Esophagus muscularis mucosa (tissue), 3 donors: ENCODE results near the gene BPIFB6.
A peak's percentile ranks its signal among the peaks of the same experiment; 100 is the strongest.

ENCODE experiments used
- POLR2A ChIP-seq: fragments of 450-650 bp; IDR thresholded peaks from one replicate; pipeline ENCODE4 v1.6.1; 2017; ENCODE audit warnings: antibody characterized with exemption, moderate library complexity, mild to moderate bottlenecking, low read depth
- TF ChIP-seq, protein P1 (sequence below), 3 experiments: fragments of 200-600 bp in 2 of 3; fragments of 450-650 bp in 1 of 3; sonication (generic) in 2 of 3; IDR thresholded peaks; one replicate each; pipeline ENCODE4 v1.5.1; 2017 to 2019; ENCODE audit warnings: antibody characterized with exemption in 3 of 3, mild to moderate bottlenecking in 2 of 3, moderate library complexity in 1 of 3

- TF ChIP-seq, protein P1, sequence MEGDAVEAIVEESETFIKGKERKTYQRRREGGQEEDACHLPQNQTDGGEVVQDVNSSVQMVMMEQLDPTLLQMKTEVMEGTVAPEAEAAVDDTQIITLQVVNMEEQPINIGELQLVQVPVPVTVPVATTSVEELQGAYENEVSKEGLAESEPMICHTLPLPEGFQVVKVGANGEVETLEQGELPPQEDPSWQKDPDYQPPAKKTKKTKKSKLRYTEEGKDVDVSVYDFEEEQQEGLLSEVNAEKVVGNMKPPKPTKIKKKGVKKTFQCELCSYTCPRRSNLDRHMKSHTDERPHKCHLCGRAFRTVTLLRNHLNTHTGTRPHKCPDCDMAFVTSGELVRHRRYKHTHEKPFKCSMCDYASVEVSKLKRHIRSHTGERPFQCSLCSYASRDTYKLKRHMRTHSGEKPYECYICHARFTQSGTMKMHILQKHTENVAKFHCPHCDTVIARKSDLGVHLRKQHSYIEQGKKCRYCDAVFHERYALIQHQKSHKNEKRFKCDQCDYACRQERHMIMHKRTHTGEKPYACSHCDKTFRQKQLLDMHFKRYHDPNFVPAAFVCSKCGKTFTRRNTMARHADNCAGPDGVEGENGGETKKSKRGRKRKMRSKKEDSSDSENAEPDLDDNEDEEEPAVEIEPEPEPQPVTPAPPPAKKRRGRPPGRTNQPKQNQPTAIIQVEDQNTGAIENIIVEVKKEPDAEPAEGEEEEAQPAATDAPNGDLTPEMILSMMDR (IDR thresholded peaks at IDR 0.05) = peak in 2 of 3 experiments; percentile 9 to 15
- no peak for TF ChIP-seq POLR2A
Observed at GRCh38 chr20:33005132-33005566, 26.3 kb upstream of the BPIFB6 start.
